Measurements from ENCODE around the gene CHM.

GRCh38 chrX:85996555-85996954 is 50.8 kb downstream of the CHM start:
- no peak for TF ChIP-seq NFIC (IDR thresholded peaks at IDR 0.05; ENCODE audit: low read depth, low read length)
- no peak for TF ChIP-seq CREM (IDR thresholded peaks at IDR 0.05; ENCODE audit: low read depth)
- no peak for TF ChIP-seq CHD2 (IDR thresholded peaks at IDR 0.05; ENCODE audit: borderline replicate concordance, low read depth, low read length)
- no peak for TF ChIP-seq CREB1 (IDR thresholded peaks at IDR 0.05; ENCODE audit: low read depth)
- no peak for TF ChIP-seq ZNF592 (IDR thresholded peaks at IDR 0.05)
- TF ChIP-seq MYC (IDR thresholded peaks at IDR 0.05; ENCODE audit: insufficient read depth, insufficient read length, insufficient replicate concordance, low read length, severe bottlenecking) = no peak
- TF ChIP-seq HDAC2 (IDR thresholded peaks at IDR 0.05) = no peak
- TF ChIP-seq ASH2L (IDR thresholded peaks at IDR 0.05; ENCODE audit: borderline replicate concordance, low read depth) = no peak
- no peak for TF ChIP-seq SIX5 (IDR thresholded peaks at IDR 0.05; ENCODE audit: low read depth, low read length, severe bottlenecking)
- no peak for TF ChIP-seq CTCF (IDR thresholded peaks at IDR 0.05 in 2 of 3, conservative IDR thresholded peaks at IDR 0.05 in 1 of 3; ENCODE audit: control insufficient read depth in 2 of 3, extremely low read depth in 1 of 3, insufficient read depth in 1 of 3, low read depth in 3 of 3, low read length in 3 of 3)
